NCI-H510A treated with DMSO at 0.1 percent for 48 hours (cell line): ENCODE data around the gene EVI5L.
"Not testable (repeated sequence)": the region's sequence is repeated elsewhere in the genome, so short reads cannot be mapped to it uniquely, and the experiment has no call there.

Source experiments
- DNase-seq: peaks from one replicate; lab custom pipeline; 2025; lab: John Stamatoyannopoulos, UW

Gene EVI5L

DNA sequence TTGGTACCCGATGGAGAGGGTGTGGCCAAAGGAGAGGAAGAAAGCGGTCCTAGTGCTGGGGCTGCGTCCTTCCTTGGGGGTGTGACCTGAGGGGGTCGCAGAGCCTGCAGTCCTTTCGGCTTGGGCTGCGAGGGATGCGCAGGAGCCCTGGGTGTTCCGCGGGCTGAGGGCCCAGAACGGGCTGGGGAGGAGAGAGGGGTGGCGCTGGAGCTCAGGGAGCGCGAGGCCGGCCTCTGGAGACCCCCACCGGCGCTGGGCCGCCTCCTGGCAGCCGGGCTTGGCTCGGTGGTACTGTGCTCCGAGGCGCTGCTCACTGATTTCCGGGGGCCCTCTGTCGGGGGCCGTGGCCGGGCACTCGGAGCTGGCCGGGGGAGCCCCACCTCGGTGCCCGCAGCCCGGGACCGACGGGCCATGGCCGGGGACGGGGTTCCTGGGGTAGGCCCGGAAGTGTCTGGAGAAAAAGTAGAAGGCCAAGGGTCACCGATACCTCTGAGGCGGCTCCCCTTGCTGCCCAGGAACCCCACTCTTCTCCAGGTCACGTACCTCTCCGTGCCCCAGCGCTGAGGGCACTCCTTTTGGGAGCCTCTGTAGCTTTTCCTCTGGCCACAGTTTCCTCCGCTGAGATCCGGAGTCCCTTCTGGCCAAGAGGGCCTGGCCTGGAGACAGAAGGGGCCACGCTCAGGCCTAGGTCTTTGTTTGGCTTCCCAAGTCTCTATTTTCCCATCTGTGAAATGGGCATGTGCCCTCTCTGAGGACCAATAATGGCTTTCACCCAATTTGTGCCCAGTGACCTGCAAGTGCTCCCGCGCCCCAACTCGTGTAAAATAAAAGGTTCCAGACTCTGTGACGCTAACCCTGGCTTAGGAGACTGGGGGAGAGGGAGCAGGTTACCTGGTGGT lies 42.5 kb downstream of the EVI5L start:
- DNase-seq, result no peak

DNA sequence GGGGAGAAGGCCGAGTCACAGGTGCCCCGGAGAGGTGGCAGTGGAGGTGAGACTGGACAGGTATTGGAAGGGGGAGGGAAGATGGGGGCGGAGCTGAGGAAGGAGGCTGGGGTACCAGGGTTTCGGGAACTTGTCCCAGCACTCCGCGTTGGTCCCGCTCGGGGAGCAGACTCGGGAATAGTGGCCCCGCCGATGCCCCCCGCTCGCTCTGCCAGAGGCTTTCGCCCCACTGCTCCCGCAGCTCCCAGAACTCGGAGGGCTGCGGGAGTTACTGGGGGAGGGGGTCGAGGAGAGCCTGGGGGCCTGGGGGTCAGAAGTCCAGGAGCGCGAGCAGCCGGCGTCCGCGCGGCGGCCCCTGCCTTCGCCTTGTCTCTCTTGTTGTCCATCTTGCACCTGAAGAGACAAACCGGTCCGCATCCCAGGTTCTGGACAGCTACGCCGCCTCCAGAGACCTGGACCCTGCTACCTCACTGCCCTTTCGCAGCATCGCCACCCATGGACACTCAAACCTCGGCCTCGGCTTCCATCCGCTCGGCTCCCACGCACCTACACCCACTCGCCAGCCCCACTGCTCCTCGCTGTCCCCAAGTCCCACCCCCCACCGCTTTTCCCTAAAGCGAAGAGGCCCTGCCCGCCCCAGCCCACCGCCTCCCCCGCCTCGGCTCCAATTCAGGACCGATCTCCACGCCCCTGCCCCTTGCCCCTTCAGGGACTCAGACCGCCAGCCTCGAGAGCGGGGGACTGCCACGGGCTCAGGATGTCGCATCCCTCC lies 43.5 kb downstream of the EVI5L start:
- DNase-seq, result no peak

DNA sequence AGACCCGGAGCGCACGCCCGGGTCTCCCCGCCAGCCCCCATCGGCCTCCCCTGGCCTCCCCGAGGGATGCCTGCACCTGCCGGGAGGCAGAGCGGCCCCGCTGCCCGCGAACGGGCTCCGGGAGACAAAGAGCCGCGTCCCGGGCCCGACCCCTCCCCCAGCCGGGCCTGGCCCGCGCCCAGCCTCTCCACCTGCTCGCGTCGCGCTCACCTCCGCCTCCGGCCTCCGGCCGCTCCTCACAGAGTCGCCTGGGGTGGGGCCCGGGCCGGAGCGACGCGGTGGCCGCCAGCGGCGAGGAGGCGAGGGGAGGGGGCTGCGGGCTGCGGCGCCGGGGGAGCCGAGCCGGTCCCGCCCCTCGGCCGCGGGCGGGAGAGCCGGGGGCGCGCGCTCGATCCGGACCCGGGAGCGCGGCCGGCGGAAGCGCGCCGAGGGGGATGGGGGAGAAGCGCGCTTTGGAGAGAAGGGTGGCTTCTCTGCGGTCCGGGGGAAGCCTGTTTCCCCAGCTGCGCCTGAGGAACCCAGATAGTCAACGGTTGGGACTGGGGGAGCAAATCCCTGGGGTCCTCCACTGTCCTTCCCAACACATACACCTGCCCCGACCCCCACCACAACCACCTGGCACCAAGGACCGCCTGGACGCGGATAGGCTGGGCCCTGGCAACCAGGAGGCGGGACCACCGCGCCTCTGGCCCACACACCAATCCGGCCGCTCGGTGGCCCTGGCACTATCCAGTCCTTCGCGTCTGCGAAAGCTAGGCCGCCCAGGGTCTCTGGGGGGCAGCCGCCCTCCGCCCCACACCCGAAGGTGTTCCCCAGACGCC lies 44.3 kb downstream of the EVI5L start, which contains the start of gene PRR36:
PRR36 (minus strand) TSS at position 315 of the 821 bp plus-strand sequence. CDS start 701 bp downstream, outside the sequence.
- DNase-seq, result peak; percentile 90

DNA sequence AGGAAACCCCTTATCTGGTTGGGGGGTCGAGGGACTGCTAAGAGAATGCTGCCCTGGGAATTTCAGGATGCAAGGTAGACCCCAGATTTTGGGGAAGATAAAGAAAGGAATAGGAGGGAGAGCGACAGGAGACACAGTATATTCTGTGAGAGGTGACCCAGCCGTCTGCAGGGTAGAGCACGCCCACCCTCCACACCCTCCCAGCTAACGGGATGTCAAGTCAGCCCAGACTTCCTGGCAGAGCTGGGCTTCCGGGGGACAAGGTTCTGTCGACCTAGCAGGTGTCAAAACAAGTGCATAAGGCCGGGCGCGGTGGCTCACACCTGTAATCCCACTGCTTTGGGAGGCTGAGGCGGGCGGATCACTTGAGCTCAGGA lies 44.9 kb downstream of the EVI5L start:
- no peak for DNase-seq

DNA sequence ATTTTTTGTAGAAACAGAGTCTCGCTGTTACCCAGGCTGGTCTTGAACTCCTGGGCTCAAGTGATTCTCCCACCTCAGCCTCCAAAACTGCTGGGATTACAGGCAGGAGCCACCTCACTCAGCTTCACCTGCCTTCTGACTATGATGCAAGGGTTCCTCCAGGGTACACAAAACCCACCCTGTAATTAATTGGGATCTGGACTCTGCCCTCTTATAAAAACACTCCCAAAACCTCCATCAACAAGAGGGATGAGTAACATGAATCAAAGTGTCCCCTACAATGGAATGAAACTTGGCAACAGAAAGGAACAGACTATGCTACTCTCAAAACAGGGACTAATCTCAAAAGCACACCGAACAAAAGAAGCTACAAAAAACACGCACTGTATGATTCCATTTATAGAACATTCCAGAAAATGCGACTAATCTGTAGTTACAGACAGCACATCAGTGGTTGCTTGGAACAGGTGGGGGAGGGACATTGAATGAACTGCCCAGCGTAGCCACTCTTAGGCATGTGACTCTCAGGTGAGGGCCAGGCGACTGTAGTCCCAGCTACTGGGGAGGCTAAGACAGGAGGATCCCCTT lies 47.3 kb downstream of the EVI5L start:
- DNase-seq, result no peak

DNA sequence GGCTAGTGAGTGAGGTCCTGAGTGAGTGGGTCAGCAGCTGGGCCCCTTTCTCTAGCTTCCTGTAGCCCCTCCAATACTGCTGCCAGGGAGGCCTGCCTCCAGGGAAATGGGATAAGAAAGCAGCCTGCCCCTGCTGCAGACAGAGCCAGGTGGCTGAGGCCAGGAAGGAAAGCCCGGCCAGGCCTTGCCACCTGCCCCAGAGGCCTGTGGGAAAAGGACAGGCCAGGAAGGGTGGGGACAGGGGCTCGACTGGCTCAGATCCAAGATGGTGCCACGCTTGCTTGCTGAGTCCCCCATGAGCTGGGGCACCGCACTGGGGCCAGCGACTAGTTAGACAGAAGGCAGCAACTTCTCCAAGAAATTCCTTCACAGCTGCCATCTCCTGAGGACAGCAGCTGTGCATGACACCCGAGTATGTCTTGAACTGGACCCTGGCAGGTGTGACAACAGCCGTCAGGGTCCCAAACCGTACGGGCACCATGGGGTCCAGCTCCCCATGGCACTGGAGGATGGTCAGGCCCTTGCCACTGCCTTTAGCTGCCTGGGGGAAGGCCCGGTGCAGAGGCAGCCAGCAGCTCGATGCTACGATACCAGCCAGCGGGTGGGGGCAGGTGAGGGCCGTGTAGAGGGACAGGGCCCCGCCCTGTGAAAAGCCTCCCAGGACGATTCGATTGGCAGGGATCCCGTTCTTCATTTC lies 49.2 kb downstream of the EVI5L start:
- DNase-seq, result no peak

DNA sequence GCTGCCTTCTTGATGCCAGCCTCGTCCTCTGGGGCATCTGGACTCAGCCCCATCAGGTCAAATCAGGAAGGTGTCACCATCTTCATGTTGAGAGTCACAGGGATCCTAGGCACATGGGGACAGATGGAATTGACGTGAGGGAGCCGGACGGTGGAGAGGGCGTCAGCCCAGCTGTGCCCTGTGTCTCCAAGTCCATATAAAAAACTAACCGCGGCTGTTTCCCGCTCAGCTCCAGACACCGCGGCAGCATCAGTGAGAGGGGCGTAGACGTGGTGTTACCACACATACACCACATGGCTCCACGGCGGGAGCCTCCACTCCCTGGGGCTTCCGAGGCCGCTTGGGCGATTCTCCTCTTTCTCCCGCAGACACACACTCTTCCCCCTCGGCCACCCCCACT lies 49.8 kb downstream of the EVI5L start:
- no peak for DNase-seq

DNA sequence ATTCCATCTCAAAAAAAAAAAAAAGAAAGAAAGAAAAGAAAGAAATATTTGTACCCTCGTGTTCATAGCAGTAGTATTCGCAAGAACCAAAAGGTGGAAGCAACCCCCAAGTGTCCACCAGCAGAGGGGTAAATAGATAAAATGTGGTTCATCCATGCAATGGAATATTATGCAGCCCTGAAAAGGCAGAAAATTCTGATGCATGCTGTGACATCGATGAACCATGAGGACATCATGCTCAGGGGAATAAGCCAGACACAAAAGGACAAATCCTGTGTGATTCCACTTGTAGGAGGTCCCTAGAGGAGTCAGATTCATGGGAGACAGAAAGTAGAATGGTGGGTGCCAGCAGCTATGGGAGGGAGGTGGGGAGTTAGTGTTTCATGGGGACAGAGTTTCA lies 51.9 kb downstream of the EVI5L start:
- DNase-seq, result no peak

DNA sequence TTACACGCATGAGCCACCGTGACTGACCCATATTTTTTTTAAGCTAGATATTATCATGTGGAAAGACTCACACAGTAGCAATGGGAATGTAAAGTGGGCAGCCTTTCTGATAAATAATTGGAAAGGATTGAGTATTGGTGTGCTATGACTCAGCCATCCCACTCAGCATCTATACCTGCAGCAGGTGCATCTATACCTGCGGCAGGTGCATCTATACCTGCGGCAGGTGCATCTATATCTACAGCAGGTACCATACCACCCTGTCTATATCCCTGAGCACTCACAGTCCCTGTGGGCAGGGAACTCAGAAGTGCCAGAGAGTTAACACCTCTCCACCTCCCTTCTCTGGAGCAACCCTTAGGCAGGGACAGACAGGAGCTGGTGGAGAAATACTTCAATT lies 53.1 kb downstream of the EVI5L start:
- DNase-seq, result peak; percentile 49

DNA sequence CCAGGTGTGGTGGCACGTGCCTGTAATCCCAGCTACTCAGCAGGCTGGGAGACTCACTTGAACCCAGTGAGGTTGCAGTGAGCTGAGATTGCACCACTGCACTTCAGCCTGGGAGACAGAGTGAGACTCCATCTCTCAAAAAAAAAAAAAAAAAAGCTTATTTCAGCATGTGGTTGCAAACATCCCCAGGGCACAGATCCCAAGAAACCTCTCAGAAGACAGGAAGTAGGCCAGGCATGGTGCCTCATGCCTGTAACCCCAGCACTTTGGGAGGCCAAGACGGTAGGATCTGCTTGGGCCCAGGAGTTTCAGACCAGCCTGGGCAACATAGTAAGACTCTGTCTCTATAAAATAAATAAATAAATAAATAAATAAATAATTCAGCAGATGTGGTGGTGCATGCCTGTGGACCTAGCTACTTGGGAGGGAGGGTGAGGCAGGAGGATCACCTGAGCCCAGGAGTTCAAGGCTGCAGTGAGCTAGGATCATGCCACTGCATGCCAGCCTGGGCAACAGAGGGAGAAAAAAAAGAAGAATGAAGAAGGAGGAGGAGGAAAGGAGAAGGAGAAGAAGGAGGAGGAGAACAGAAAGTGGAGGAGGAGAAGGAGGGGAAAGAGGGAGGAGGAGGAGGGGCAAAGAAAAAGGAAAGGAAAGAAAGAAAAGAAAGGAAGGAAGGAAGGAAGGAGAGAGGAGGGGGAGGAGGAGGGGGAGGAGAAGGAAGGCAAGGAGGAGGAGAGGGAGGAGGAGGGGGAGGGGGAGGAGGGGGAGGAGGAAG lies 54.0 kb downstream of the EVI5L start:
- DNase-seq, result no peak

DNA sequence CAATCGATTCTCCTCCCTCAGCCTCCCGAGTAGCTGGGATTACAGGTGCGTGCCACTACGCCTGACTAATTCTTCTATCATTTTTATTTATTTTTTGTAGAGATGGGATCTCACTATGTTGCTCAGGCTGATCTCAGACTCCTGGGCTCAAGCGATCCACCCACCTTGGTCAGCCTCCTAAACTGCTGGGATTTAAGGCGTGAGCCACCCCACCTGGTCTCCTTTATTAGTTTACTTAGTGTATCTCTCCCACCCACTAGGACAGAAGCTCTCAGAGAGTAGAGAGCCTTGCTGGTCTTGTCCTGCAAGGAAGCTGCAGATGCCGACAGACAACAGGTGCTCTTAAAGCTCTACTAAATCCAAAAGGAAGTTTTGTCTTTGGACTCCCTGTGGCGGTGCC lies 55.8 kb downstream of the EVI5L start:
- no peak for DNase-seq

DNA sequence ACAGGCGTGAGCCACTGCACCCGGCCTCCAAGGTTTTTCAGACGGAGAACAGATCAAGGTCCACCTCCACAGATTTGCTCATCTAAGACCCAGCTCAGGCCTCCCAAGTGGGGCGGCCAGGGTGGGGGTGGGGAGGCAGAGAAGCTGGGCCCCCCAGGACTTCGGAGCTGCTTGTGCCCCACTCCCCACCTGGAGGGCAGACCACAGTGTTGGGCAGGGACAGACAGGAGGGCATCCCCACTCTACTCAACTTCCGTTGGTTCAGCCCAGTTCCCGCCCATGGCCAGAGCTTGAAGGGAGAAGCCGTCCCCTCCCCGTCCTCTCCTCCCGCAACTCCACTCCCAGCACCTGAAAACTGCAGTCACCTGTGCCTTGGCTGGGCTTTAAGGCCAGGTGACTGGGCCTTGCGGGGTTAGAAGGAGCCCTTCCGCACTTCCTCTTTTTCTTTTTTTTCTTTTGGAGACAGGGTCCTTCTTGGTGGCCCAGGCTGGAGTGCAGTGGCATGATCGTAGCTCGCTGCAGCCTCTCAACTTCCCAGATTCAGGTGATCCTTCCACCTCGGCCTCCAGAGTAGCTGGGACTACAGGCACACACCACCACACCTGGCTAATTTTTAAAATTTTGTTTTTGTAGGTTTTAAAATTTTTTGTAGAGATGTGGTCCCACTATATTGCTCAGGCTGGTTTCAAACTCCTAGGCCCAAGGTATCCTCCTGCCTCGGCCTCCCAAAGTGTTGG lies 57.6 kb downstream of the EVI5L start:
- DNase-seq, result no peak

DNA sequence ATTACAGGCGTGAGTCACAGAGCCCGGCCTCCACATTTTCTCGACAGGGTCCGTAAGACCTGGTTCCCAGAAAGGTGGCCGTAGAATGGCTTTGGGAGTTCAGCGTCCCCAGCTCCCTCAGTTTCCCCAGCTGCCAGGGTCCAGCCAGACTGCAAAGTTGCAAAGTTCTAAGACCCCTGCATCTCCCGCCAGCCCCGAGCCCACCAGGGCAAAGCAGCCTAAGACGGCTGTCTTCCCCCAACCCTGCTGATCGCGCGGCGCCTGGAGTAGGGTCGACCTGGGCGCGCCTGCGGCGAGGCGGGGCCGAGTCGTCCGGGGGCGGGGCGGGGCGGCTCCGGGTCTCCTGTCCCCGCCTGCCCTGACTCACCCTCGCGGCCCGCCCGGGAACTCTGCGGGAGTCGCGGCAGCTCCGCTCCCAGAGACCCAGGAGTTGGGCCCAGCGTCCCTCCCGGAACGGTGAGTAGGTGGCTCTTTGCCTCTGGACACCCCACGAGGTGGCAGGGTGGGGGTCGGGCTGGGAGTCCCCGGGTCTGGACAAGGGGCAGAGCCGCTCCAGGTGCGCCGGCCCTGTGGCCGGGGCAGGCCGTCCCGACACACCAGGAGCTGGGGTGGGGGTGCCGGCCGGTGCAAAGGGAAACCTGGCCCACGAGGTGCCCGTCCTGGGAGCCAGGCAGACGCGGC lies 58.3 kb downstream of the EVI5L start, which contains the start of gene LRRC8E:
LRRC8E (plus strand) TSS at position 366 of the 681 bp plus-strand sequence. CDS start 7,094 bp downstream, outside the sequence.
- DNase-seq, result peak; percentile 72

DNA sequence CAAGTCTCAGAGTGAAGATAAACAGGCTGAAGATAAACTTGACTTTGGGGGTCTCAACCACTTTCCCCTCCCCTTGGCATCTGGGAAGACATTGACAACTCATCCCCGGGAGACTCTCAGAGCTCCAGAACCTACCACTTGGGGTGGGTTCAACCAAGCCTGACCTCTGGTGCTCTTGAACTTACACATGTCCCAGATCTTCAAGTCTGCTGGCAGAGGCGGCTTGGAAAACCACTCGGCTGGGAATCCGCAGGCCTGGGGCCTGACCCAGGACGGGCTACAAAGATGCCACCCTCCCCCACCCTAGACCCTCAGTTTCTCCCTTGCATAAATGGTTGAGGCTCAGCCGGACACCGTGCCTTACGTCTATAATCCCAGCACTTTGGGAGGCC lies 58.8 kb downstream of the EVI5L start:
- no peak for DNase-seq

DNA sequence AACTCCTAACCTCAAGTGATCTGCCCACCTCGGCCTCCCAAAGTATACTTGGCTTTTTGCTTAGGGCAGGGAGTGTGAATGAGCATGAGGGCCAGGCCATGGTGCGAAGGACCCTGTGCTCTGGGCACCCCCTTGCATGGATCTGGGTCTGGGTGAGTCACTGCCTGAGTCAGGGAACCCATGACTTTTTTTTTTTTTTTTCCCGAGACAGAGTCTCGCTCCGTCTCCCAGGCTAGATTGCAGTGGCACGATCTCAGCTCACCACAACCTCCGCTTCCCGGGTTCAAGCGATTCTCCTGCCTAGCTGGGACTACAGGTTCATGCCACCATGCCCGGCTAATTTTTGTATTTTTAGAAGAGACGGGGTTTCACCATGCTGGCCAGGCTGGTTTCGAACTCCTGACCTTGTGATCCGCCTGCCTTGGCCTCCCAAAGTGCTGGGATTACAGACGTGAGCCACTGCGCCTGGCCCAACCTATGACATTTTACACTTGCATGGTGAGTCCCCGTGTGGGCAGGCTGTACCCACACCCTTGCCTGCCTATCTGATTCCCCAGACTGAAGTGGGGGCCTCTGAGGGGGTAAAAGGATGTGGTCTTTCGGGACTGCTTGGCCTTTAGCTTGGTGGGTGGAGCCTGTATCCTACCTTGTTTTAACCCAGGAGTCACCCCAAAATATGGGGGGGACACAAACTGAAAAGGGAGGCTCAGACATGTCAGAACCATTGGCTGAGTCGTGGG lies 63.5 kb downstream of the EVI5L start:
- DNase-seq, result not testable (repeated sequence)

DNA sequence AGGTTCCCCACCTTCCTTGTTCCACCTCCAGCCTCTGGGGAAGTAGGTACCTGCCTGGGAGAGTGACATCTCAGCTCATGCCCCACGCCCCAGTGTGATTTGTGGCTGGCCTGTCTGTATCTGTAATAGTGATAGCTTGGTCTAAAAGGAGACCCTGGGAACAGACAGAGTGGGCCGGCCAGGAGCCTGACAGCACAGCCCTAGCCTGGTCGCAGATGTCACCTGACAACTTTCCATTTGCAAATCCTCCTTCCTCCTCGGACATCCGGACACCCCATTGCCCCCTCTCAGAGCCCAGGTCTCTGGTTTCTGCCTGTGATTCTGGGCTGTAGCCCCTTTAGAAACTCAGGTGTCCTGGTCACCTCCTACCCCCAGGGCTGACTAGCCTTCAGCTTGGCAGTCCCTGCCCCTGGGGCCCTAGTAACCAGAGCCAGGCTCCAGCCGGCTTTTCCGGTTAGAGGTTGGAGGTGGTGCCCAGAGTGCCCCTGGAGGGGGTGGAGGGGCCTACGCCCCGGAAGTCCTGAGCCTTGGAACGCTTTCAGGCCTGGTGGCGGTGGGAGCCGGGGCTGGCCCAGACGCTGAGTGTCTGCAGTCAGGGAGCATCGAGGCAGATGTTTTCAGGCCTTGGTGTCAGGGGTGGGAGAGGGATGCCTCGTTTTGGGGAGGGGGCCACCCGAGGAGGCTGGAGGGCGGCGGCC lies 64.7 kb downstream of the EVI5L start:
- DNase-seq, result peak; percentile 44

DNA sequence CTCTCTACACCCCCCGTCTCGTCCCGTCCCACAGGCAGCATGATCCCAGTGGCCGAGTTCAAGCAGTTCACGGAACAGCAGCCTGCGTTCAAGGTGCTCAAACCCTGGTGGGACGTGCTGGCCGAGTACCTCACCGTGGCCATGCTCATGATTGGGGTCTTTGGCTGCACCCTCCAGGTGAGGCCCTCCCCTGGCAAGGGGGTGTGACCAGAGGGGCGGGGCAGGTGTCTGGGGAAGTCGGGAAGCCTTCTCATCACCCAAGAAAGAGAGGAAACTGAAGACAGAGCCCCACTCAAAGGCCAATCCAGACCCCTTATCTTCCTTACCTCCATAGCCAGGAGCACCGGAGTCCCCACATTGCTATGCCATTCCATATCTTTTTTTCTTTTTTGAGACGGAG lies 65.5 kb downstream of the EVI5L start:
- no peak for DNase-seq

DNA sequence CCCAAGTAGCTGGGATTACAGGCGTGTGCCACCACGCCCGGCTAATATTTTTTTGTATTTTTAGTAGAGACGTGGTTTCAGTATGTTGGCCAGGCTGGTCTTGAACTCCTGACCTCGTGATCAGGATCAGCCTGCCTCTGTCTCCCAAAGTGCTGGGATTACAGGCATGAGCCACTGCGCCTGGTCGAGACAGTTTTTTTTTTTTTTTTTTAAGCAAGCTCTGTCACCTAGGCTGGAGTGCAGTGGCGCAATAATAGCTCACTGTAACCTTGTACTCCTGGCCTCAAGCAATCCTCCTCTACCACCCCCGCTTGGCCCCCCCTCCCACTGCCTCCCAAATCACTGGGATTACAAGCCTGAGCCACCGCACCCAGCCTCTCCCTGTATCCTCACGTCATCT lies 67.3 kb downstream of the EVI5L start:
- no peak for DNase-seq
